ENCODE results near the gene RBM45.
"Not testable (repeated sequence)": the region's sequence is repeated elsewhere in the genome, so short reads cannot be mapped to it uniquely, and the experiment has no call there.

Gene RBM45

GRCh38 chr2:178106053-178106452 is 6.2 kb upstream of the RBM45 start:
- DNase-seq (ENCODE audit: extremely low read depth in 1 of 2, low read depth in 1 of 2): no peak

GRCh38 chr2:178108176-178108575 is 4.1 kb upstream of the RBM45 start:
- DNase-seq (ENCODE audit: extremely low read depth in 1 of 2, low read depth in 1 of 2): no peak

GRCh38 chr2:178109813-178110212 is 2.4 kb upstream of the RBM45 start:
- no peak for DNase-seq (ENCODE audit: extremely low read depth in 1 of 2, low read depth in 1 of 2)

GRCh38 chr2:178110681-178111080 is 1.6 kb upstream of the RBM45 start:
- DNase-seq (ENCODE audit: extremely low read depth in 1 of 2, low read depth in 1 of 2): no peak

GRCh38 chr2:178111743-178112142 is 494 bp upstream of the RBM45 start:
- no peak for DNase-seq (ENCODE audit: extremely low read depth in 1 of 2, low read depth in 1 of 2)

- no peak for DNase-seq (ENCODE audit: extremely low read depth in 1 of 2, low read depth in 1 of 2)
Measured at GRCh38 chr2:178114462-178114861, 2.2 kb downstream of the RBM45 start.

- DNase-seq (ENCODE audit: extremely low read depth in 1 of 2, low read depth in 1 of 2): no peak
Measured at GRCh38 chr2:178115271-178115670, 3.0 kb downstream of the RBM45 start.

GRCh38 chr2:178117725-178118124 is 5.5 kb downstream of the RBM45 start:
- no peak for DNase-seq (ENCODE audit: extremely low read depth in 1 of 2, low read depth in 1 of 2)

- no peak for DNase-seq (ENCODE audit: extremely low read depth in 1 of 2, low read depth in 1 of 2)
Measured at GRCh38 chr2:178119179-178119922, 7.1 kb downstream of the RBM45 start.

- DNase-seq (ENCODE audit: extremely low read depth in 1 of 2, low read depth in 1 of 2): no peak
Measured at GRCh38 chr2:178123163-178123562, 10.9 kb downstream of the RBM45 start.

GRCh38 chr2:178125125-178125524 is 12.9 kb downstream of the RBM45 start:
- DNase-seq (ENCODE audit: extremely low read depth in 1 of 2, low read depth in 1 of 2): no peak

GRCh38 chr2:178125862-178126261 is 13.6 kb downstream of the RBM45 start:
- DNase-seq (ENCODE audit: extremely low read depth in 1 of 2, low read depth in 1 of 2): no peak

GRCh38 chr2:178128836-178129630 is 16.8 kb downstream of the RBM45 start:
- no peak for DNase-seq (ENCODE audit: extremely low read depth in 1 of 2, low read depth in 1 of 2)

- DNase-seq (ENCODE audit: extremely low read depth in 1 of 2, low read depth in 1 of 2): no peak
Measured at GRCh38 chr2:178136321-178137025, 24.2 kb downstream of the RBM45 start.

- DNase-seq (ENCODE audit: extremely low read depth in 1 of 2, low read depth in 1 of 2): no peak
Measured at GRCh38 chr2:178142274-178143065, 30.2 kb downstream of the RBM45 start.

GRCh38 chr2:178143481-178143880 is 31.2 kb downstream of the RBM45 start:
- DNase-seq (ENCODE audit: extremely low read depth in 1 of 2, low read depth in 1 of 2): no peak

GRCh38 chr2:178152033-178152432 is 39.8 kb downstream of the RBM45 start:
- no peak for DNase-seq (ENCODE audit: extremely low read depth in 1 of 2, low read depth in 1 of 2)

- no peak for DNase-seq (ENCODE audit: extremely low read depth in 1 of 2, low read depth in 1 of 2)
Measured at GRCh38 chr2:178152542-178152941, 40.3 kb downstream of the RBM45 start.

- DNase-seq (ENCODE audit: extremely low read depth in 1 of 2, low read depth in 1 of 2): no peak
Measured at GRCh38 chr2:178152977-178153376, 40.7 kb downstream of the RBM45 start.

GRCh38 chr2:178153878-178154277 is 41.6 kb downstream of the RBM45 start:
- not testable (repeated sequence) for DNase-seq (ENCODE audit: extremely low read depth in 1 of 2, low read depth in 1 of 2)

GRCh38 chr2:178155524-178155923 is 43.3 kb downstream of the RBM45 start:
- no peak for DNase-seq (ENCODE audit: extremely low read depth in 1 of 2, low read depth in 1 of 2)
